Stimulated activated CD4-positive, alpha-beta T cell treated with anti-CD3 and anti-CD28 coated beads, Interleukin-1b, Interleukin-23, amount 100 ng/mL, for 24 hours (primary cell): ENCODE measurements around the gene TNFRSF12A.

Experiments used
- DNase-seq, 4 experiments: peaks; one replicate each; pipeline ENCODE4 v3.0.0-alpha.2; 2020; ENCODE audit warnings: low read depth in 4 of 4, low spot score in 1 of 4

TNFRSF12A gene

GRCh38 chr16:2985893-2986355 is 34.2 kb upstream of the TNFRSF12A start:
- no peak for DNase-seq

- no peak for DNase-seq
These were observed 33.5 kb upstream of the TNFRSF12A start for GRCh38 chr16:2986623-2987188.

- DNase-seq = no peak
These were observed 32.9 kb upstream of the TNFRSF12A start for GRCh38 chr16:2987286-2987685.

- no peak for DNase-seq
These were observed 32.3 kb upstream of the TNFRSF12A start for GRCh38 chr16:2987833-2988232.

GRCh38 chr16:2988590-2989099 is 31.5 kb upstream of the TNFRSF12A start:
- DNase-seq = no peak

- DNase-seq = no peak
These were observed 29.3 kb upstream of the TNFRSF12A start for GRCh38 chr16:2990891-2991290.

- no peak for DNase-seq
These were observed 28.5 kb upstream of the TNFRSF12A start for GRCh38 chr16:2991566-2992261.

GRCh38 chr16:2992383-2993081 is 27.6 kb upstream of the TNFRSF12A start:
- no peak for DNase-seq

- no peak for DNase-seq
These were observed 23.9 kb upstream of the TNFRSF12A start for GRCh38 chr16:2996298-2996697.

- DNase-seq = no peak
These were observed 20.2 kb upstream of the TNFRSF12A start for GRCh38 chr16:2999929-3000328.

- DNase-seq = no peak
These were observed 19.6 kb upstream of the TNFRSF12A start for GRCh38 chr16:3000540-3000939.

- DNase-seq = no peak
These were observed 18.9 kb upstream of the TNFRSF12A start for GRCh38 chr16:3001316-3001715.

- DNase-seq = peak; percentile 81 to 96 (median 88)
These were observed 16.4 kb upstream of the TNFRSF12A start for GRCh38 chr16:3003582-3004270.

GRCh38 chr16:3004319-3004718 is 15.8 kb upstream of the TNFRSF12A start:
- no peak for DNase-seq

- no peak for DNase-seq
These were observed 15.3 kb upstream of the TNFRSF12A start for GRCh38 chr16:3004781-3005284.

- no peak for DNase-seq
These were observed 12.9 kb upstream of the TNFRSF12A start for GRCh38 chr16:3007059-3007956.

GRCh38 chr16:3007957-3008689 is 12.0 kb upstream of the TNFRSF12A start:
- no peak for DNase-seq

- no peak for DNase-seq
These were observed 11.5 kb upstream of the TNFRSF12A start for GRCh38 chr16:3008690-3009037.

GRCh38 chr16:3009568-3010390 is 10.4 kb upstream of the TNFRSF12A start:
- no peak for DNase-seq
